Measurements from ENCODE around the gene RREB1. TPM values are rescaled to one million over a fixed set of nuclear protein-coding genes. Genes with fewer than 3 reads are reported as not detected.

The RREB1 gene
- total RNA-seq, 6 experiments from 2014 or later, result 17.5 to 23.5 (median 20.1) TPM

DNA sequence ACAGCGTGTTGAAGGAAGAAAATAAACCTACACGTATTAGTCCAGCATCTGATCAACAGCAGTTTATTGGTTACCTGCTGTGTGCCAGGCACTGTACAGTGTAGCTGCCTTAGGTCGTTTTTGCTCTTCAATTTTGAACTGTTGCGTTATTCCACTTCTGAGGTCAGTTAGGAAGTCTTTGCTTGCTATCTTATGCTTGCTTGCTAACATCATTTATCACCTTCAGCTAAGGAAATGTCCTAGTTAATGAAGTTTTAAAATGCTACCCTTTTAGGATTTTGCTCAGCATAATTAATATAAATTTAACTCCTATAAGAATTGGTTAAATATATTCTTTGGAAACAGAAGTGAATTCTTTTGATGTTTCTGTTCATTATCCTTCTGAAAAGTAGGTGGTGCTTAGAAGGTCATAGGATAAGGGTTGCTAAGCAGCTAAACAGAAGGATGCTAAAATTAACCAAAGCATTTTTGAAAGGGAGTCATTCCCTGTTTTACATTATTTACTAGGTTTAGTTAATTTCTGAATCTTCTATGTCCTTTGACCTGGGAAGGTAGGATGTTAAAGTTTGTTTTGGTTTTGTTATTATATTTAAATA, 3.4 kb downstream of the RREB1 start:
- Mint-ChIP-seq H3K27me3 (ENCODE audit: insufficient read depth) (peaks cover 4% of the 10 kb centered on the region; the same call in 1 of the 2 replicates), H3K4me1 (ENCODE audit: low read depth) (peaks cover 75% of the 10 kb centered on the region), H3K4me3 (no peak overlapping the region; the same call in 1 of the 2 replicates)

DNA sequence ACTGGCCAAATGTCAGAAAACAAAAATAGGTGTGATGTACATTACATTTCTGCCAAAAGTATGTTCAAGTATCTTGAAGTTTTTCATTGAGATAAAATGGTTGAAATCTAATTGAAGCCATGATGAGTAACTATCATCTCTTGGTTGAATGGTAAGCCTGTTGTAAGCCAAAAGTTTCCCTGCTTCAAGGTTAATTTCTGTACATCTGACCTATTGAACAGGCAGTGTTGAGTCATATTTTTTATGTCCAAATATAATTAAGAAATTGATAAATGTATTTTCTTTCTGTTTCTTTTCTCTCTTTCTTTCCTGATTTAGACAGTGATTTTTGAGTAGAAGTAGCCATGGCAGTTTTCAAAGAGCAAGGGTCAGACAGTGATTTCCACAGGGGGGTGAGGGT, 4.4 kb downstream of the RREB1 start:
- DNase-seq, result no peak
- Mint-ChIP-seq H3K4me3 (no peak overlapping the region), H3K27me3 (ENCODE audit: insufficient read depth) (peaks cover 4% of the 10 kb centered on the region; the same call in 1 of the 2 replicates), H3K9me3 (no peaks in the 10 kb centered on the region), H3K36me3 (ENCODE audit: low read depth) (no peaks in the 10 kb centered on the region; the same call in 1 of the 2 replicates), H3K4me1 (ENCODE audit: low read depth) (peaks cover 77% of the 10 kb centered on the region), H3K27ac (no peak overlapping the region)
- TF ChIP-seq, protein P1, sequence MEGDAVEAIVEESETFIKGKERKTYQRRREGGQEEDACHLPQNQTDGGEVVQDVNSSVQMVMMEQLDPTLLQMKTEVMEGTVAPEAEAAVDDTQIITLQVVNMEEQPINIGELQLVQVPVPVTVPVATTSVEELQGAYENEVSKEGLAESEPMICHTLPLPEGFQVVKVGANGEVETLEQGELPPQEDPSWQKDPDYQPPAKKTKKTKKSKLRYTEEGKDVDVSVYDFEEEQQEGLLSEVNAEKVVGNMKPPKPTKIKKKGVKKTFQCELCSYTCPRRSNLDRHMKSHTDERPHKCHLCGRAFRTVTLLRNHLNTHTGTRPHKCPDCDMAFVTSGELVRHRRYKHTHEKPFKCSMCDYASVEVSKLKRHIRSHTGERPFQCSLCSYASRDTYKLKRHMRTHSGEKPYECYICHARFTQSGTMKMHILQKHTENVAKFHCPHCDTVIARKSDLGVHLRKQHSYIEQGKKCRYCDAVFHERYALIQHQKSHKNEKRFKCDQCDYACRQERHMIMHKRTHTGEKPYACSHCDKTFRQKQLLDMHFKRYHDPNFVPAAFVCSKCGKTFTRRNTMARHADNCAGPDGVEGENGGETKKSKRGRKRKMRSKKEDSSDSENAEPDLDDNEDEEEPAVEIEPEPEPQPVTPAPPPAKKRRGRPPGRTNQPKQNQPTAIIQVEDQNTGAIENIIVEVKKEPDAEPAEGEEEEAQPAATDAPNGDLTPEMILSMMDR (IDR thresholded peaks at IDR 0.05), result no peak

More for the DNA sequence above, 3.4 kb downstream of the RREB1 start:
- Mint-ChIP-seq H3K9me3 (no peaks in the 10 kb centered on the region), H3K36me3 (ENCODE audit: low read depth) (no peaks in the 10 kb centered on the region; the same call in 1 of the 2 replicates), H3K27ac (no peak overlapping the region)
- TF ChIP-seq, protein P1 (IDR thresholded peaks at IDR 0.05), result no peak
- no peak for DNase-seq

DNA sequence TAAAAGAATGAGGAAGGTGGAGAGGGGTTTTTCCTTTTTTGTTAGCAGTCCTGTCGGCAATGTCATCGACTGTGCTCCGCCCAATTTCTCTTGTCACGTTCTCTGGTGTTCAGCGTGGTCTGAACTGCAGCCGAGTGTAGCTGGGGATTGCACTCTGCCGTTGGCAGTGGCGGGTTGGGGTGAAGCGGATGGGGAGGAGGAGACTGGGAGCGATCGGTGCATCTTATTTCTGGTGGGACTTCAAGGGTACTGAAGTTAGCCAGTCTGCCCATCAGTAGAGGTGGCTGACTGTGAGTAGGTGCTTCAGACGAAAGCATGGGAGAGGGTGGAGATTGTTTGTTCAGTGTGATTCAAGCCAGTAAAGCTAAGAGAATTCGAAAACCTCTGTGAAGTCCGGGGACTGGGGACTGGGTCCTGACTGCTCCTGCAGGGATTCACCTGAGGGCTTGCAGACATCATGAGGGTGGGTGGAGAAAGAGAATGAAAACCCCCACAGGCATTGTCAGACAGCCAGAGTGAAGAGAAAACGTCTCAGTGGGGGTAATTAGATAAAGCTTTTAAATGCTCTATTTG, 5.1 kb downstream of the RREB1 start:
- Mint-ChIP-seq H3K9me3 (no peaks in the 10 kb centered on the region), H3K27ac (no peak overlapping the region), H3K27me3 (ENCODE audit: insufficient read depth) (peaks cover 4% of the 10 kb centered on the region; the same call in 1 of the 2 replicates), H3K4me3 (no peak overlapping the region), H3K36me3 (ENCODE audit: low read depth) (no peaks in the 10 kb centered on the region; the same call in 1 of the 2 replicates), H3K4me1 (ENCODE audit: low read depth) (peaks cover 77% of the 10 kb centered on the region)
- DNase-seq, result no peak
- TF ChIP-seq, protein P1 (IDR thresholded peaks at IDR 0.05), result no peak

DNA sequence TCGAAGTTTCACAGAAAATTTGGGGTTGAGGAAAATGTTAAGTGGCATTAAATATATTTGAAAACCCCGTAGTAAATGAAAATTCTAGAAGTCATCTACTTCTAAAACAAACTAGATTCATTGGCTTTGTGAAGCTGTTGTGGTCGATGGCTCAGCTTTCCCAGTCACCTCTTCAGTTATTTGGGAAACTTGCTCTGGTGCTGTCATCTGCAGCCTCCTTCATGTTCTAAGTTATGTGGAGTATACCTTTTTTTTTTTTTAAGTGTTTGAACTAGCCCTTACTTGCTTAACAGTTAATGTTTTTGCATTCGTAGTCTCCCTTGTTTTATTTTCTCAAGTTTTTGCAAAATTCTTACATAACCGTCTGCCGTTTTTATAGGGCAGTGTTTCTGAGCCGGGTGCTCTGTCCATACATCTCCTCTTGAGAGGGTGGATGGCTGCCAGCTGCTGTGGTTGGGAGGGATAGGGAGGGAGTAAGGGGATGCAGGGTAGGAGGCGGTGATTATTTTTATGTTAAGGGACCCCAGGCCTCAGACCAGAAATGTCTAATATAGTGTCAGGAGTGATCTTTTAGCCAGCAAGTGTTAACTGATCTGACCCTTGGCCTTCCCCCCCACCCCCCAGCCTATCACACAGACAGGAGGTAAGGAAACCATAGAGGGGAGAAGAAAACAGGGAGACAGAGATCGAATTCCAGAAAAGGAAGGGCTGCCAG, 7.1 kb downstream of the RREB1 start:
- peaks cover 5% of the 10 kb centered on the region for H3K36me3 Mint-ChIP-seq (ENCODE audit: low read depth)
- H3K27ac Mint-ChIP-seq, result peak overlapping the region; percentile 7; the same call in 1 of the 2 replicates
- no peaks in the 10 kb centered on the region for H3K9me3 Mint-ChIP-seq
- peaks cover 5% of the 10 kb centered on the region; the same call in 1 of the 2 replicates for H3K27me3 Mint-ChIP-seq (ENCODE audit: insufficient read depth)
- H3K4me1 Mint-ChIP-seq (ENCODE audit: low read depth), result peaks cover 71% of the 10 kb centered on the region
- TF ChIP-seq, protein P1 (IDR thresholded peaks at IDR 0.05), result no peak
- no peak overlapping the region for H3K4me3 Mint-ChIP-seq
- DNase-seq, result no peak

DNA sequence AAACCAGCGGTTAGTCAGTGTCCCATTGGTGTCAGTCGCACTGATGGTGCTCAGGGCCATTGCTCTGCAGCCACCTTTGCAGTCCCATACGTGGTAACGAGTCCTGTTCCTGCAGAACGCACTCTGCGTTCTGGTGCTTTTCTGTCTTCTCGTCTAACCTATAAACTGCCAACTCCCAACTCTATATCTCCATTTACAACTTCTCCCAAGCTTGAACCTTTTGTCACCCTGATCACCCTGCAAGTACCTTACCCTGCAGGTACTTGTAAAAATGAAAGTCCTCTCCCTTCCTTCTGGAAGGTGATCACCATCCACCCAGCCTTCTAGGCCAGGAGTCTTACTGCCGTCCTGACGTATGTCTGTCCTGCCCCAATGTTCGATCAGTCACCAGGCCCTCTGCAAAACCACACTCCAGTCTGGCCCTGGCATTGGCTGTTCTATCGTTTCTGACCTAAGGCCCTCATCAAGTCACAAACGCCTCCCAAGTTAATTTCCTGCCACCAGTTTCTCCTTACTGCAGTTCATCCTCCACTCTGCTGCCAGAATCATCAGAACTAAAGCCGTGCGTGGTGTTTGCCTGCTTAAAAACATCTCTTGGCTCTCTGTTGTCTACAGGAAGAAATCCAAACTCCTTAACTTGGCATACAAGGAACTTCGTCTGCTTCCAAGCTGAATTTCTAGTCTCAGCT, 7.9 kb downstream of the RREB1 start:
- TF ChIP-seq, protein P1 (IDR thresholded peaks at IDR 0.05), result no peak
- Mint-ChIP-seq H3K36me3 (ENCODE audit: low read depth) (peaks cover 10% of the 10 kb centered on the region), H3K4me3 (no peak overlapping the region), H3K27ac (peak overlapping the region; percentile 44), H3K27me3 (ENCODE audit: insufficient read depth) (peaks cover 5% of the 10 kb centered on the region; the same call in 1 of the 2 replicates), H3K9me3 (no peaks in the 10 kb centered on the region), H3K4me1 (ENCODE audit: low read depth) (peaks cover 63% of the 10 kb centered on the region)
- no peak for DNase-seq
